Pons (tissue), 1 donor: Measurements from ENCODE around the gene NAT8L.

Source experiments
- DNase-seq: peaks from one replicate; pipeline ENCODE4 v3.0.0-alpha.2; 2016; ENCODE audit warnings: low spot score

Gene NAT8L

GRCh38 chr4:2075987-2076907 lies 17.1 kb downstream of the NAT8L start:
- DNase-seq, result no peak

- no peak for DNase-seq
These were observed 17.9 kb downstream of the NAT8L start for GRCh38 chr4:2076908-2077536.

- DNase-seq, result no peak
These were observed 18.7 kb downstream of the NAT8L start for GRCh38 chr4:2077537-2078460.

- DNase-seq, result no peak
These were observed 19.5 kb downstream of the NAT8L start for GRCh38 chr4:2078584-2078983.

GRCh38 chr4:2079006-2079405 lies 19.9 kb downstream of the NAT8L start:
- no peak for DNase-seq

- no peak for DNase-seq
These were observed 20.8 kb downstream of the NAT8L start for GRCh38 chr4:2079926-2080325.

GRCh38 chr4:2080429-2081300 lies 21.5 kb downstream of the NAT8L start:
- DNase-seq, result no peak

GRCh38 chr4:2081540-2081939 lies 22.4 kb downstream of the NAT8L start:
- DNase-seq, result no peak

- DNase-seq, result no peak
These were observed 23.0 kb downstream of the NAT8L start for GRCh38 chr4:2082118-2082517.

GRCh38 chr4:2082627-2083026 lies 23.5 kb downstream of the NAT8L start:
- DNase-seq, result no peak

GRCh38 chr4:2083116-2083825 lies 24.1 kb downstream of the NAT8L start:
- no peak for DNase-seq

GRCh38 chr4:2083826-2084160 lies 24.7 kb downstream of the NAT8L start:
- no peak for DNase-seq

- no peak for DNase-seq
These were observed 25.2 kb downstream of the NAT8L start for GRCh38 chr4:2084316-2084715.

GRCh38 chr4:2085496-2085901 lies 26.4 kb downstream of the NAT8L start:
- no peak for DNase-seq

- no peak for DNase-seq
These were observed 28.0 kb downstream of the NAT8L start for GRCh38 chr4:2087170-2087569.

- DNase-seq, result no peak
These were observed 30.1 kb downstream of the NAT8L start for GRCh38 chr4:2089222-2089621.

- DNase-seq, result no peak
These were observed 31.5 kb downstream of the NAT8L start for GRCh38 chr4:2090642-2091041.

GRCh38 chr4:2091990-2092668 lies 33.0 kb downstream of the NAT8L start:
- peak; percentile 19 for DNase-seq

- DNase-seq, result peak; percentile 28
These were observed 33.5 kb downstream of the NAT8L start for GRCh38 chr4:2092669-2093053.

GRCh38 chr4:2093265-2093664 lies 34.1 kb downstream of the NAT8L start:
- DNase-seq, result no peak
